8988T (cell line): ENCODE results near the gene SLC6A12.
A peak's percentile ranks its signal among the peaks of the same experiment; 100 is the strongest.
"Not testable (repeated sequence)": the region's sequence is repeated elsewhere in the genome, so short reads cannot be mapped to it uniquely, and the experiment has no call there.

Experiments used
- DNase-seq: peaks from one replicate; pipeline ENCODE4 v3.0.0; 2011

Gene SLC6A12

GRCh38 chr12:214003-214741 lies at the start of gene SLC6A12:
TSS of gene SLC6A12 (minus strand) at chr12:214157. CDS start at chr12:209986, 4,171 bp downstream.
- DNase-seq = no peak

- DNase-seq = peak; percentile 27
These were observed 49.6 kb upstream of the SLC6A12 start for GRCh38 chr12:263574-263973.

DNA sequence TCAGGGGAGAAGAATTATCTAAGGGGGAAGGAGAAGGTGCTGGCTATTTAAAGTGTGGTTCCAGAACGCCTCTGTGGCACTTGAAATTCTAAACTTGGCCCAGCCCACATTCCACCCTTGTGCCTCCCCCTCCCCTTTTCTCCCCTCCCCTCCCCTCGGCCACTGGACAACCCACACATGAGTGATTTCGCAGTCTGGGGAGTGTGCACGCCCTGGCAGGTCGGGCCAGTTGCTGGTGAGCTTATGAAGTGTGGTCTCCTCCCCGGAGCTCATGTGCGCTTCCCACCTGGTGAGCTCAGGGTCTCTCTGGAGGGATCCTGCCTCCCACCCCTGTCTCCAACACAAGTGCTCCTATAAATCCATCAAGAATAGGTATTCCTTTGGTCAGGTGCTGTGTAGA lies 48.9 kb upstream of the SLC6A12 start, which contains the start of gene SLC6A13:
SLC6A13 (minus strand) TSS at position 20 of the 400 bp plus-strand sequence. CDS start 2,784 bp downstream, outside the sequence.
- DNase-seq = no peak

- no peak for DNase-seq
These were observed 48.2 kb upstream of the SLC6A12 start for GRCh38 chr12:262113-262512.

- no peak for DNase-seq
These were observed 43.8 kb upstream of the SLC6A12 start for GRCh38 chr12:257521-258321.

GRCh38 chr12:256958-257357 lies 43.0 kb upstream of the SLC6A12 start:
- no peak for DNase-seq

DNA sequence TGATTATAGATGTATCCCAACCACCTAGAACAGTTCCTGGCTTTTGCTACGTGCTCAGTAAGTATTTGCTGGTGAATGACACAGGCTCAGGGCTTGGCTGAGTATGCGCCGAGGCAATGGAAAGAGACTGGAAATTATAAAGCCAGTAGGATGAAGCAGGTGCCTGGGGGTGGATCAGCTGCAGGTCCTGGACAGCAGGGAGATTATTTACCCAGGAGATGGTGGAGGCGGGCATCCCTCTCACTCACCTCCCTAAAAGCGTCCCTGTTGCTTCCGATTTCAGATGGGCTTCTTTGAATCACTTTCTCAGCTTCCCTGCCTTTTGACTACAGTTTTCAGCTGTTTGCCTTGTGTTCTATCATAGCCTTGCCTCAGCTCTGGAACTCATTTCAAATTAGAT lies 42.3 kb upstream of the SLC6A12 start:
- DNase-seq = no peak

- DNase-seq = no peak
These were observed 41.0 kb upstream of the SLC6A12 start for GRCh38 chr12:254912-255311.

DNA sequence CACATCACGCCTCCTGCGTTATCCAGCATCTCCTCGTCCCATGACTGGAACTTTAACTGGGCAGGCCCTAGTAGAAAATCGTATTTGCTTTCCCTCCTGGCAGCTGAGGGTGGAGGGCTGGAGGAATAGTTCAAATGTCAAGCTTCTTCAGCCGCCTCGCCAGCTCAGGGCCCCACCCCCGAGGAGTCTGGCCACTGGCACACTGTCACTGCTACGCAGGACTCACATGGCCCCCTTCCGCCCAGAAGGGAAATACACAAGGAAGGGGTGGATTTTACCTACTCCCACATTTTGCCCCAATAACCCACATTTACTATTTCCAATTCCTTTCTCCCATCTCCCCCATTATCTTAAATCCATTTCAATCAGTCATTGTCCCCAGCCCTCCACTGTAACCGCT lies 40.1 kb upstream of the SLC6A12 start:
- DNase-seq = no peak

GRCh38 chr12:253116-253831 lies 39.3 kb upstream of the SLC6A12 start:
- DNase-seq = no peak

DNA sequence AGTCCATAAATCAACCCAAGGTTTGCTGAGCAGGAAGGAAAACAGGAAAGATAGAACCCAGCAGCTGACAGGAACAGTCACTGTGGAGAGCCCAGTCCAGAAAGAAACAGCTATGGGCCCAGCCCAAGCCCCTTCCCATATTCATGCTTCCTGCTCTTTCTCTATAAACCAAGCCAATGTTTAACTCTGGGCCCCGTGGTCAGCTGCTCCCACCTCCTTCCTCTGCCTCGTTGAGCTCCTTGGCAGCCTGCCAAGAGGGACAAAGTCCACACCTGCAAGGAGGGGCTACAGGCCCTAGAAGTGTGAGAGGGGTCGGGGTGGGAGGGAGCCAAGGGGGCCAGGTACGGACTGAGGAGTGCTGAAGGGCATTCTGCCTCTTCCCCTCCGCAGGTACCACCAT lies 38.7 kb upstream of the SLC6A12 start:
- DNase-seq = no peak

- no peak for DNase-seq
These were observed 33.3 kb upstream of the SLC6A12 start for GRCh38 chr12:247271-247670.

- DNase-seq = no peak
These were observed 29.4 kb upstream of the SLC6A12 start for GRCh38 chr12:243381-243780.

- no peak for DNase-seq
These were observed 28.5 kb upstream of the SLC6A12 start for GRCh38 chr12:242496-242895.

DNA sequence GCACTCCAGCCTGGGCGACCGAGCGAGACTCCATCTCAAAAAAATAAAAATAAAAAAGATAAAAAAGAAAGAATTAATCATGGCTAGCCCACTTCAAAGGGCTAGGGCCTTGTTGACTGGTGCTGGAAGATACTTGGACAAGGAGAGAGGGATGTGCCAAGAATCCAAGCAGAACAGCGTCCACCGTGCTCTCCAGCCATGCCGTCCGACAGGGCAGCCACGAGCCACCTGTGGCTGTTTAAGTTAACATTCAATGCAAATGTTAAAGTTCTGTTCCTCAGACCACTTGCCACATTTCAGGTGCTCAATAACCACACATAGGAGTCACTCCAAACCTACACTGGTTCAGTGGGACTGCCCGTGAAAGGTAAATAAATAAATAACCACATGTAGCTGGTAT lies 27.3 kb upstream of the SLC6A12 start:
- DNase-seq = no peak

DNA sequence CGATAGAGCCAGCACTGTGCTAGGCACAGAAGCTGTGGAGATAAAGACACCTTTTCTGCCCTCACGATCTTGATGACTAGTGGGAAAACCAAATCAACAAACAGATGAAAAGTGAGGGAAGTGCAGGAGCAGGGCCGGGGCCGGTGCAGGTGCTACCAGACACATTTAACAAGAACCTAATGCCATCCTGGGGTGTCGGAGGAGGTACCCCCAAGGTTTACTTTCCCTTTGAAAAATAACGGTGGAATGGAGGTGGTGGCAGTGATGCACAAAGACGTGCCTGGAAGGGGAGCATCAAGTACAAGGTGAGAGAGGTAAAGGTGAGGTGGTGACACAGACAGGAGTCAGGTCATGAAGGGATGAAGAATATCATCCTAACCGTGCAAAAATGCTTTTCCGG lies 26.6 kb upstream of the SLC6A12 start:
- DNase-seq = no peak

- DNase-seq = no peak
These were observed 24.9 kb upstream of the SLC6A12 start for GRCh38 chr12:238736-239398.

GRCh38 chr12:238116-238515 lies 24.2 kb upstream of the SLC6A12 start:
- no peak for DNase-seq

GRCh38 chr12:237026-237815 lies 23.3 kb upstream of the SLC6A12 start:
- no peak for DNase-seq

GRCh38 chr12:236445-236844 lies 22.5 kb upstream of the SLC6A12 start:
- no peak for DNase-seq

GRCh38 chr12:235967-236366 lies 22.0 kb upstream of the SLC6A12 start:
- DNase-seq = not testable (repeated sequence)

DNA sequence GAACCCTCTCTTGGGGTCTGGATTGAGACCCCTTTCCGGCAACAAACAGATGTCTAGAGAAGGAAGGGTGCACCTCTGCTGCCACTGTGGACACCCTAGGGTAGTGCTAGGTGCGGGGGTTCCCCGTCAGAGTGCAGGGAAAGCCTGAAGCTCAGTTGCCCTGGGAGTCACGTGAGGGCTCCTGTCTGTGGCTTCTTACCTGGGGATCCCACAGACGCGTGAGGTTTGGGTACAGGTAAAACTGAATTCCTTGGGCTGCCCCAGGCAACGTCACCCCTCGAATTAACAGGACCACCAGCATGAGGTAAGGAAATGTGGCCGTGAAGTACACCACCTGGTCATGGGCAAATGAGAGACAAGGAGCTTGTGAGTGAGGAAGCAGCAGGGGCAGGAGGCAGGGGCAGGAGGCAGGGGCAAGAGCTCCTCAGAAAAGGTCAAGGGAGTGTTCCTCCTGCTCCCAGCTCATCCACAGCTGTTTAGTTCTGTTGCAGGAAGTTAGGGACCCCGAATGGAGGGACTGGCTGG lies 21.0 kb upstream of the SLC6A12 start:
- DNase-seq = no peak
